Astrocyte of the spinal cord (primary cell): ENCODE measurements around the gene BBS2.

Experiments
- DNase-seq: peaks from one replicate; pipeline ENCODE4 v3.0.0; 2011; ENCODE audit warnings: low read depth, low spot score
- H3K4me3 ChIP-seq: 2 replicates; pipeline ENCODE4 v1.5.1; 2011; ENCODE audit warnings: low read depth, mild to moderate bottlenecking, low read length, moderate library complexity
- CTCF ChIP-seq: IDR thresholded peaks from 2 replicates; pipeline ENCODE4 v1.5.1; 2012; ENCODE audit warnings: low read depth, mild to moderate bottlenecking, low read length, inconsistent platforms
- in situ Hi-C: cut with HindIII; loops from 2 replicates; pipeline ENCODE4 v1.10.0; 2017; ENCODE audit warnings: low sequenced_read_pairs

Gene BBS2

GRCh38 chr16:56480776-56481467, 38.9 kb downstream of the BBS2 start:
- in situ Hi-C loops = no loop called here
- TF ChIP-seq CTCF = no peak
- H3K4me3 ChIP-seq = no peak overlapping the region
- DNase-seq = no peak

GRCh38 chr16:56479469-56479868, 40.4 kb downstream of the BBS2 start:
- no peak for TF ChIP-seq CTCF
- in situ Hi-C loops = no loop called here
- no peak overlapping the region for H3K4me3 ChIP-seq
- DNase-seq = no peak

- no peak overlapping the region for H3K4me3 ChIP-seq
- DNase-seq = peak; percentile 19
- in situ Hi-C loops = no loop called here
- no peak for TF ChIP-seq CTCF
Observed at GRCh38 chr16:56478281-56479049, 41.4 kb downstream of the BBS2 start.

GRCh38 chr16:56477096-56477878, 42.5 kb downstream of the BBS2 start:
- H3K4me3 ChIP-seq = no peak overlapping the region
- no peak for TF ChIP-seq CTCF
- peak; percentile 93 for DNase-seq
- in situ Hi-C loops = no loop called here

GRCh38 chr16:56475201-56475600, 44.6 kb downstream of the BBS2 start:
- H3K4me3 ChIP-seq = no peak overlapping the region
- DNase-seq = peak; percentile 53
- in situ Hi-C loops = no loop called here
- TF ChIP-seq CTCF = no peak

GRCh38 chr16:56470666-56471065, 49.2 kb downstream of the BBS2 start:
- DNase-seq = no peak
- no peak overlapping the region for H3K4me3 ChIP-seq
- no peak for TF ChIP-seq CTCF
- in situ Hi-C loops = no loop called here
